H1 (cell line): ENCODE measurements around the gene PPP2R3A. TPM values are rescaled to one million over a fixed set of nuclear protein-coding genes. Genes with fewer than 3 reads are reported as not detected.

Experiments used
- CBX8 ChIP-seq: fragments of 300-800, 300-1000 bp; sonication (generic); IDR thresholded peaks from 2 replicates; pipeline ENCODE4 v1.7.1; 2016; ENCODE audit warnings: low read depth, low read length, borderline replicate concordance
- NANOG ChIP-seq: IDR thresholded peaks from 2 replicates; pipeline ENCODE4 v1.6.1; 2011; ENCODE audit warnings: low read length, low read depth, mild to moderate bottlenecking, inconsistent platforms; ENCODE audit not compliant: insufficient read depth, poor library complexity, severe bottlenecking
- SIRT6 ChIP-seq: IDR thresholded peaks from one replicate; pipeline ENCODE4 v1.7.1; 2012; ENCODE audit warnings: low read length, inconsistent platforms
- SRF ChIP-seq: IDR thresholded peaks from 2 replicates; pipeline ENCODE4 v1.6.1; 2011; ENCODE audit warnings: mild to moderate bottlenecking, low read depth, low read length, moderate library complexity
- polyA plus RNA-seq, 7 experiments: library from polyadenylated mRNA; depleted of rRNA in 3 of 7; stranded (reverse) in 5 of 7; unstranded in 2 of 7; fragments of >200 nt in 5 of 7; fragments of 200-250 nt in 2 of 7; gene quantifications; 1 replicate in 5 of 7; 2 replicates in 1 of 7; 4 replicates in 1 of 7; pipeline versions ENCODE4 v1.2.1 to v1.2.3, GENCODE V29; 2011 to 2013; ENCODE audit warnings: missing spikeins in 2 of 7, mixed read lengths in 2 of 7
- total RNA-seq: library from RNA; stranded (reverse); fragmentation: NEBNext Ultra II Directional; extraction: Animal tissue kit (Norgen Biotek cat#: 25700); gene quantifications from 2 replicates; pipeline ENCODE4 v1.2.1, GENCODE V29; 2021

Gene PPP2R3A
- total and polyA plus RNA-seq, 2 of the 8 experiments (the other 6 are each of a cell fraction or from before 2014, with no cell fraction given) = 4.1 to 15.2 TPM

DNA sequence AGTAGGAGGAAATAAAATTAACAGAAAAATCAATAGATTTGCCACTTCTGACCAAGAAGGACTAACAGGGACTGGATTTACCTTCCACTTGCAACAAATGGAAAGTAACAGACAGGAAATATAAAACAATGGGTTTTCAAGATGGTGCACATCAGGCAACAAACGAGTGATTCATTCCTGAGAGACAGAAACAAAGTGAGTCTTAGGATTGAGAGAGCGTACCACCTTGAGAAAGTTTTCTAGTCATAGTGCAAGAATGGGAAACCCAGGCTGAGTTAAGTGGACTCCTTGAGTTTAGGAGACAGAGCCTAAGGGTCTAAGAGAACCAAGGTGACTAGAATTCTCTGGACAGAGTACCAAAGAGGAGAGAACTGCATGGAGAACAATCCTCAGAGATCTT lies 101.7 kb downstream of the PPP2R3A start (continued):
- TF ChIP-seq NANOG = no peak
- no peak for TF ChIP-seq CBX8
- no peak for TF ChIP-seq SRF
- TF ChIP-seq SIRT6 = no peak
